Mesenchymal stem cell (in vitro differentiated cells and primary cell): ENCODE measurements around the gene FBXW2.
A peak's percentile ranks its signal among the peaks of the same experiment; 100 is the strongest.

ENCODE experiments used
- DNase-seq: peaks from one replicate; pipeline ENCODE4 v3.0.0-alpha.2; 2013
- H2AFZ ChIP-seq: one replicate; pipeline ENCODE4 v1.6.1; 2013; ENCODE audit warnings: low read depth, mild to moderate bottlenecking, control low read depth, inconsistent platforms, low read length, moderate library complexity
- H2AK5ac ChIP-seq: 2 replicates; pipeline ENCODE4 v1.6.1; 2013; ENCODE audit warnings: low read length, moderate library complexity, mild to moderate bottlenecking, inconsistent platforms; ENCODE audit not compliant: severe bottlenecking
- H2BK120ac ChIP-seq: one replicate; pipeline ENCODE4 v1.6.1; 2013; ENCODE audit warnings: low read depth, mild to moderate bottlenecking, inconsistent platforms, low read length, moderate library complexity
- H2BK12ac ChIP-seq, 2 experiments: one replicate each; pipeline ENCODE4 v1.6.1; 2013; ENCODE audit warnings: inconsistent platforms in 2 of 2, low read length in 2 of 2, mild to moderate bottlenecking in 2 of 2, moderate library complexity in 2 of 2, control low read depth in 1 of 2
- H2BK15ac ChIP-seq: one replicate; pipeline ENCODE4 v1.6.1; 2013; ENCODE audit warnings: mild to moderate bottlenecking, low read depth, inconsistent platforms; ENCODE audit not compliant: poor library complexity, severe bottlenecking
- H2BK5ac ChIP-seq: 2 replicates; pipeline ENCODE4 v1.6.1; 2013; ENCODE audit warnings: low read depth, mild to moderate bottlenecking, low read length, control low read depth, inconsistent platforms; ENCODE audit not compliant: poor library complexity, severe bottlenecking
- H3K14ac ChIP-seq, 2 experiments: one replicate each; pipeline ENCODE4 v1.6.1; 2013; ENCODE audit warnings: inconsistent platforms in 2 of 2, low read length in 2 of 2, control low read depth in 1 of 2, mild to moderate bottlenecking in 1 of 2, moderate library complexity in 1 of 2
- H3K18ac ChIP-seq, 2 experiments: one replicate each; pipeline ENCODE4 v1.6.1; 2013; ENCODE audit warnings: inconsistent platforms in 2 of 2, low read length in 2 of 2, control low read depth in 1 of 2, low read depth in 1 of 2, mild to moderate bottlenecking in 1 of 2
- H3K23ac ChIP-seq, 2 experiments: one replicate each; pipeline ENCODE4 v1.6.1; 2013; ENCODE audit warnings: inconsistent platforms in 2 of 2, low read length in 2 of 2, mild to moderate bottlenecking in 2 of 2, moderate library complexity in 2 of 2, control low read depth in 1 of 2
- H3K27ac ChIP-seq: 2 replicates; pipeline ENCODE4 v1.5.1; 2013; ENCODE audit warnings: mild to moderate bottlenecking, moderate library complexity, low read length, control low read depth, inconsistent platforms; ENCODE audit not compliant: poor library complexity, severe bottlenecking
- H3K27me3 ChIP-seq, 2 experiments: 2 replicates each; pipeline versions ENCODE4 v1.6.1 to v1.7.0; 2013; ENCODE audit warnings: low read length in 2 of 2, mild to moderate bottlenecking in 2 of 2, moderate library complexity in 2 of 2, control low read depth in 1 of 2, inconsistent platforms in 1 of 2; ENCODE audit not compliant: control insufficient read depth in 1 of 2, insufficient read depth in 1 of 2
- H3K36me3 ChIP-seq, 2 experiments: 2 replicates each; pipeline versions ENCODE4 v1.6.1 to v1.7.0; 2013; ENCODE audit warnings: low read length in 2 of 2, control low read depth in 1 of 2, inconsistent platforms in 1 of 2, low read depth in 1 of 2, mild to moderate bottlenecking in 1 of 2; ENCODE audit not compliant: insufficient read depth in 2 of 2, control insufficient read depth in 1 of 2
- H3K4ac ChIP-seq, 2 experiments: one replicate each; pipeline ENCODE4 v1.6.1; 2013; ENCODE audit warnings: inconsistent platforms in 2 of 2, low read length in 2 of 2, mild to moderate bottlenecking in 2 of 2, moderate library complexity in 2 of 2, control low read depth in 1 of 2, low read depth in 1 of 2
- H3K4me1 ChIP-seq: 2 replicates; pipeline ENCODE4 v1.6.1; 2013; ENCODE audit warnings: low read depth, low read length, control low read depth; ENCODE audit not compliant: control insufficient read depth, insufficient read depth
- H3K4me2 ChIP-seq: 2 replicates; pipeline ENCODE4 v1.6.1; 2013; ENCODE audit warnings: low read length, mild to moderate bottlenecking, inconsistent platforms; ENCODE audit not compliant: poor library complexity, severe bottlenecking
- H3K4me3 ChIP-seq, 2 experiments: 2 replicates each; pipeline versions ENCODE4 v1.5.1 to v1.7.0; 2013; ENCODE audit warnings: low read length in 2 of 2, mild to moderate bottlenecking in 2 of 2, control low read depth in 1 of 2, low read depth in 1 of 2; ENCODE audit not compliant: insufficient read depth in 1 of 2
- H3K79me1 ChIP-seq: replicated peaks from 2 replicates; pipeline ENCODE4 v1.6.1; 2013; ENCODE audit warnings: mild to moderate bottlenecking, control low read depth, low read length, inconsistent platforms; ENCODE audit not compliant: poor library complexity, severe bottlenecking
- H3K9ac ChIP-seq: 2 replicates; pipeline ENCODE4 v1.7.0; 2013; ENCODE audit warnings: mild to moderate bottlenecking, low read length, moderate library complexity
- H3K9me3 ChIP-seq: 2 replicates; pipeline ENCODE4 v1.7.0; 2013; ENCODE audit warnings: mild to moderate bottlenecking, low read length; ENCODE audit not compliant: control insufficient read depth
- H4K8ac ChIP-seq: one replicate; pipeline ENCODE4 v1.6.1; 2013; ENCODE audit warnings: inconsistent platforms, mild to moderate bottlenecking, low read length, moderate library complexity
- H4K91ac ChIP-seq: one replicate; pipeline ENCODE4 v1.6.1; 2013; ENCODE audit warnings: mild to moderate bottlenecking, low read length, inconsistent platforms
- WGBS: methylation state at CpG from one replicate; pipeline ENCODE4 v1.1.7; 2013; ENCODE audit warnings: mixed read lengths; 5-methylcytosine and 5-hydroxymethylcytosine counted together

FBXW2 gene

GRCh38 chr9:120713257-120714087 is 79.7 kb downstream of the FBXW2 start:
- Histone ChIP-seq H3K36me3 (no peaks in the 10 kb centered on the region), H3K18ac (peak overlapping the region in 1 of 2 experiments; percentile 94), H3K79me1 (peaks cover 3% of the 10 kb centered on the region), H4K8ac (peak overlapping the region; percentile 16), H3K4me2 (peak overlapping the region; percentile 71), H2BK15ac (no peak overlapping the region), H2AFZ (peak overlapping the region; percentile 94), H2AK5ac (no peak overlapping the region), H3K14ac (peak overlapping the region in 1 of 2 experiments; percentile 96), H3K9me3 (no peaks in the 10 kb centered on the region), H2BK120ac (no peak overlapping the region), H3K9ac (peak overlapping the region; percentile 82), H3K27me3 (no peaks in the 10 kb centered on the region), H2BK12ac (peak overlapping the region in 1 of 2 experiments; percentile 4), H3K4me1 (peaks cover 17% of the 10 kb centered on the region), H3K4me3 (peak overlapping the region; percentile 87 to 91), H3K27ac (peak overlapping the region; percentile 63), H2BK5ac (peak overlapping the region; percentile 80), H4K91ac (no peak overlapping the region), H3K4ac (no peak overlapping the region), H3K23ac (peak overlapping the region in 1 of 2 experiments; percentile 50)
- no peak for DNase-seq
- WGBS, result 13% methylated on average over 41 of the region's 50 CpGs

- H3K23ac ChIP-seq, result no peak overlapping the region
- H3K4me3 ChIP-seq, result peak overlapping the region; percentile 49 to 87
- H3K14ac ChIP-seq, result no peak overlapping the region
- peaks cover 0 to 3% of the 10 kb centered on the region in 2 experiments for H3K36me3 ChIP-seq
- H2AK5ac ChIP-seq, result no peak overlapping the region
- H3K18ac ChIP-seq, result no peak overlapping the region
- no peak overlapping the region for H4K91ac ChIP-seq
- H3K9me3 ChIP-seq, result no peaks in the 10 kb centered on the region
- WGBS, result 77% methylated on average over 4 of the region's 4 CpGs
- DNase-seq, result no peak
- no peak overlapping the region for H4K8ac ChIP-seq
- H2BK5ac ChIP-seq, result no peak overlapping the region
- H3K27ac ChIP-seq, result peak overlapping the region; percentile 63
- H3K4me1 ChIP-seq, result peaks cover 17% of the 10 kb centered on the region
- peaks cover 3% of the 10 kb centered on the region for H3K79me1 ChIP-seq
- H2AFZ ChIP-seq, result no peak overlapping the region
- no peak overlapping the region for H2BK120ac ChIP-seq
- H3K9ac ChIP-seq, result peak overlapping the region; percentile 82
- H3K27me3 ChIP-seq, result no peaks in the 10 kb centered on the region
- peak overlapping the region; percentile 71 for H3K4me2 ChIP-seq
- no peak overlapping the region for H2BK15ac ChIP-seq
- H3K4ac ChIP-seq, result peak overlapping the region in 1 of 2 experiments; percentile 37
- no peak overlapping the region for H2BK12ac ChIP-seq
Observed at GRCh38 chr9:120712539-120713031, 80.6 kb downstream of the FBXW2 start.

GRCh38 chr9:120711841-120712538 is 81.2 kb downstream of the FBXW2 start:
- H3K27me3 ChIP-seq, result no peaks in the 10 kb centered on the region
- H3K4ac ChIP-seq, result no peak overlapping the region
- no peak overlapping the region for H3K14ac ChIP-seq
- no peak overlapping the region for H2BK120ac ChIP-seq
- no peak overlapping the region for H3K18ac ChIP-seq
- H2BK5ac ChIP-seq, result no peak overlapping the region
- H4K8ac ChIP-seq, result no peak overlapping the region
- peaks cover 17% of the 10 kb centered on the region for H3K4me1 ChIP-seq
- H3K4me2 ChIP-seq, result peak overlapping the region; percentile 71
- H2AFZ ChIP-seq, result no peak overlapping the region
- H3K9ac ChIP-seq, result peak overlapping the region; percentile 82
- WGBS, result 93% methylated on average over 4 of the region's 5 CpGs
- peak overlapping the region; percentile 49 to 87 for H3K4me3 ChIP-seq
- peaks cover 3% of the 10 kb centered on the region for H3K79me1 ChIP-seq
- H2BK15ac ChIP-seq, result no peak overlapping the region
- H3K27ac ChIP-seq, result peak overlapping the region; percentile 63
- no peak overlapping the region for H3K23ac ChIP-seq
- no peaks in the 10 kb centered on the region for H3K9me3 ChIP-seq
- H4K91ac ChIP-seq, result no peak overlapping the region
- H3K36me3 ChIP-seq, result peaks cover 0 to 4% of the 10 kb centered on the region in 2 experiments
- peak; percentile 26 for DNase-seq
- H2BK12ac ChIP-seq, result no peak overlapping the region
- H2AK5ac ChIP-seq, result no peak overlapping the region

GRCh38 chr9:120711354-120711753 is 81.9 kb downstream of the FBXW2 start:
- Histone ChIP-seq H3K27ac (no peak overlapping the region), H3K4me2 (no peak overlapping the region), H3K4ac (no peak overlapping the region), H3K4me1 (peaks cover 18% of the 10 kb centered on the region), H3K9me3 (no peaks in the 10 kb centered on the region), H3K27me3 (no peaks in the 10 kb centered on the region), H3K79me1 (peaks cover 3% of the 10 kb centered on the region), H4K8ac (no peak overlapping the region), H3K14ac (no peak overlapping the region), H3K23ac (no peak overlapping the region), H2BK12ac (no peak overlapping the region), H3K18ac (no peak overlapping the region), H2AFZ (no peak overlapping the region), H2BK15ac (no peak overlapping the region), H2AK5ac (no peak overlapping the region), H3K9ac (peak overlapping the region; percentile 82), H3K36me3 (peaks cover 0 to 4% of the 10 kb centered on the region in 2 experiments), H2BK120ac (no peak overlapping the region), H3K4me3 (peak overlapping the region in 1 of 2 experiments; percentile 87), H2BK5ac (no peak overlapping the region), H4K91ac (no peak overlapping the region)
- DNase-seq, result peak; percentile 24
